NCI-H510A treated with DMSO at 0.1 percent for 48 hours (cell line): ENCODE results near the gene GALR1.
A peak's percentile ranks its signal among the peaks of the same experiment; 100 is the strongest.
"Not testable (repeated sequence)": the region's sequence is repeated elsewhere in the genome, so short reads cannot be mapped to it uniquely, and the experiment has no call there.

Source experiments
- DNase-seq: peaks from one replicate; lab custom pipeline; 2025; lab: John Stamatoyannopoulos, UW

GALR1 gene, protein sequence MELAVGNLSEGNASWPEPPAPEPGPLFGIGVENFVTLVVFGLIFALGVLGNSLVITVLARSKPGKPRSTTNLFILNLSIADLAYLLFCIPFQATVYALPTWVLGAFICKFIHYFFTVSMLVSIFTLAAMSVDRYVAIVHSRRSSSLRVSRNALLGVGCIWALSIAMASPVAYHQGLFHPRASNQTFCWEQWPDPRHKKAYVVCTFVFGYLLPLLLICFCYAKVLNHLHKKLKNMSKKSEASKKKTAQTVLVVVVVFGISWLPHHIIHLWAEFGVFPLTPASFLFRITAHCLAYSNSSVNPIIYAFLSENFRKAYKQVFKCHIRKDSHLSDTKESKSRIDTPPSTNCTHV

DNA sequence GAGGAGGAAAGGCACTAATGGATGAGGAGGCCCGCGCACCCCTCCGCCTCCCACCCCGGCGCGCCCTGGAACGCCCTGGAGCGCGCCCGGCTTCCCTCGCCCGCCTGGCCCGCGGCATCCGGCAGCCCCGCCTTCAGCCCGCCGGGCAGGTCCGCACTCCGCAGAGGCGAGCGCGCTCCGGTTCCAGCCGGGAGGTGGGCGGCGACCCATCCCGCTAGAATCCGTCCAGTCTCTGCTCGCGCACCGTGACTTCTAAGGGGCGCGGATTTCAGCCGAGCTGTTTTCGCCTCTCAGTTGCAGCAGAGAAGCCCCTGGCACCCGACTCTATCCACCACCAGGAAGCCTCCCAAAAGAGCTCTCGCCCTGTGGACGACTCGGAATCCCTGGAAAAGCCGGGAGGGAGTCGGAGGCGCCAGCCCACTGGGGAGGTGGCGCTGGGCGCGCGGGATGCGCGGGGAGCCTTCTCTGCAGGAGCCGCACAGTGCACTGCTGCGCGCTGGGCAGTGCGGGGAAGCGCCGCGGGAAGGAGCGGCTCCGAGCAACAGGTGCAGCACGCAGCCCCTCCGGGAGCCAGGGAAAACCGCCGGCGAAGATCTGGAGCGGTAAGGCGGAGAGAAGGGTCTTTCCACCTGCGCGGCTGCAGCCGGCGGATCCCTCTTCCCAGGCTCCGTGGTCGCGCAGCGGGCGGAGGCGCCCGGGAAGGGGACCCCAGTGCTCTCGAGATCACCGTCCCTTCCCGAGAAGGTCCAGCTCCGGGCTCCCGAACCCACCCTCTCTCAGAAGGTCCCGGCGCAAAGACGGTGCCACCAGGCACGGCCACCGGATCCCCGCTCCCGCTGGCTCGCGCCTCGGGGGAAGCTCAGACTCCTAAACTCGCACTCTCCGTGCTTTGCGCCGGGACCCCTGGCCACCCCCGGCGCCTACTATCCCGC, at the start of gene GALR1:
Gene GALR1 (plus strand): TSS at position 280 of the 932 bp plus-strand sequence. CDS start 701 bp downstream, outside the sequence.
- DNase-seq = peak; percentile 51

DNA sequence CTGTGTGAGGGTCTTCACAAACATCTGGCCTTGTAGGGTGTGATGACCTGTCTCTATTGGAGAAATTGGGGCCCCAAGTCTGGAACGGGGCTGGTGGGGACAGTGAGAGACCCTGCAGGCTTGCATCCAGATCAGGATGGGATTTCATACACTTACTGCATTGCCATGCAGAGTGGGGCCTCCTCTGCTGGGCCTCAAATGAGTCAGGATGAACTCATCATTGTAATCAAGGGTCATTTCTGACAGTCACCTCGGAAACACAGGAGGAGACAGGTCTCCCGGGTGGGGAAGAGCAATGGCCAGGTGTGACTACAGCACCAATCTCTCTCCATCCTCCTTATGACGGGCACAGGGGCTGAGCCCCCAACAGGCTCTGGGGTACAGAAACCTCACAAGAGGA, 48.1 kb upstream of the GALR1 start:
- no peak for DNase-seq

DNA sequence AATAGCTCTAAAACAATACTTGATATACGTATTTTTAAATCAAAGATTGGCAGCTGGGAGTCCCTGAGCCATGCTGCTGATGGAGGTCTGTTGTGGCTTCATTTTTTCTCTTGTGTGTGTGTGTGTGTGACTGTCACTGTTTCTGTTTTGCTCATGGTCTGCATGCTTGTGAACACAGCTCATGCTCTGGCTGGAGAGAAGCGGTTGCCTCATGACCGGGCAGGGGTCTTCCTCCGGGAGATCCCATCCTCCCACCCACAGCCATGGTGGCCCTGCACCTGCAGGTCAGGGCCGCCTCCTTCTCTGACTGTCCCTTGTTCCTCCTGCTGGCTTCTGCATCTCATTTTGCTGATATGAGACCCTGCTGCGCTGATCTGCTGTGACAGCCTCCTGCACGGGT, 47.3 kb upstream of the GALR1 start:
- DNase-seq = no peak

- DNase-seq = no peak
Measured at GRCh38 chr18:77203071-77203470, 46.6 kb upstream of the GALR1 start.

- no peak for DNase-seq
Measured at GRCh38 chr18:77203851-77204250, 45.8 kb upstream of the GALR1 start.

GRCh38 chr18:77205769-77206168, 43.9 kb upstream of the GALR1 start:
- DNase-seq = no peak

DNA sequence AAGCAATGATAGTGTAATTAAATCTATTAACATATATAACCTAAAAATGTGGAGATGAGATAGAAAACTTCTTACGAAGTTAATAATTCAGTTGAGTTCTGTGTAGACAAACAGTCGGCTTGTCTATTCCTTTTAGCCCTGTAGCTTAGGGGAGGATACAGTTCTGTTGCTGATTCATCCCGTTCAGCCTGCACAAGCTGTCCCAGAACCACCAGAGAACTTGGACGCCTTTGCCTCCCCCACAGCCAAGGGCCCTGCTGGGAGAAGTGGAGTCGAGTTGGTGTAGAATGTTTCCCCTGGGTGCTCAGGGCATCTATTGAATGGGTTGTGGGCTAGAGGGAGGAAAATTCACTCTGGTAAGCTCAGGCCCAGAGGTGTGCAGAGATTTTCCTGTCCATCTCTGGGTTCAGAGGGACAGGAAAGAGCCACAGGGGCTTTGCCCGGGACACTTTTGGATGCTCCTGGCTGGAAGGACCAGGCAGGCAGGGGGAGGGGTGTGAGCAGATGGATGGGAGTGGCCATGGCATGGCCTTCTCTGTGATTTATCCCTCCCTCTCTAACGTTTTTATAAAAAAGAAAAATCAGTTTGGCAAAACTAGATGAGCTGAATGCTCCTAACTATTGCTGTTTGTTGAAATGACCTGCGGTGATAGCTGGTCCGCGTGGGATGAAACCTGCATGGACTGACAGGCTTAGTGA, 42.8 kb upstream of the GALR1 start:
- no peak for DNase-seq

- peak; percentile 55 for DNase-seq
Measured at GRCh38 chr18:77207540-77207939, 42.1 kb upstream of the GALR1 start.

DNA sequence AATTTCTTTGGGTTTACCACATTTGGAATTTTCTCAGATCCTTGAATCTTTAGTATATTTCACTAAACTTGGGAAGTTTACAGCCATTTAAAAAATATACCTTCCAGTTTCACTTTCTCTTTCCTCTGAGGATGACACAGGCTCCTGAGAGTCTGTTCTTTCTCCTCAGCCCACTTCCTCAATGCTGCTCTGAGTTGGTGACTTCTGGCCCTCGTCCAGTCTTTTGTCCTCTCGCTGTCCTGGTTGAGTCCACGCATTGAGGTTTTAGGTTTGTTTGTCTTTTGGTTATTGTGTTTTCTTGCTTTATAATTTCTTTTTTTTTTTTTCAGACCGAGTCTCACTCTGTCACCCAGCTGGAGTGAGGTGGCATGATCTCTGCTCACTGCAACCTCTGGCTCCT, 40.7 kb upstream of the GALR1 start:
- DNase-seq = no peak

DNA sequence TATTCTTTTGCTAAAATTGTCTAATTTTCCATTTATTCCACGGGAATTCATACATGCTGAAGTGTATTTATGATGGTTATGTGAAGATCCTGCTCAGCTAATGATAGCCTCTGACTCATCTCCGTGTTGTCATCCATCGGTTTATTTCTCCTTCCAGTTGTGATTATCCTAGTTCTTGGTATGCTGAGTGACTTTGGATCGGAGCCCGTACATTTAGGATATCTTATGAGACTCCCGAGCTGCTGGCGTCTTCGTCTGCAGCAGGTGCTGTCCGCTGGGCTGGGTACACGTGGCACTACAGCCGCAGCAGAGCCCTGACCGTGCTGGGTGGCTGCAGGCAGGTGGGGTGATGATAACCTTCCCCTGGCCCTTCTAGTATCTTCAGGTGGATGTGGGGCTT, 40.1 kb upstream of the GALR1 start:
- no peak for DNase-seq

- DNase-seq = no peak
Measured at GRCh38 chr18:77210249-77210648, 39.4 kb upstream of the GALR1 start.

GRCh38 chr18:77218642-77219041, 31.0 kb upstream of the GALR1 start:
- no peak for DNase-seq

GRCh38 chr18:77220726-77221125, 28.9 kb upstream of the GALR1 start:
- peak; percentile 47 for DNase-seq

- no peak for DNase-seq
Measured at GRCh38 chr18:77222464-77222863, 27.2 kb upstream of the GALR1 start.

DNA sequence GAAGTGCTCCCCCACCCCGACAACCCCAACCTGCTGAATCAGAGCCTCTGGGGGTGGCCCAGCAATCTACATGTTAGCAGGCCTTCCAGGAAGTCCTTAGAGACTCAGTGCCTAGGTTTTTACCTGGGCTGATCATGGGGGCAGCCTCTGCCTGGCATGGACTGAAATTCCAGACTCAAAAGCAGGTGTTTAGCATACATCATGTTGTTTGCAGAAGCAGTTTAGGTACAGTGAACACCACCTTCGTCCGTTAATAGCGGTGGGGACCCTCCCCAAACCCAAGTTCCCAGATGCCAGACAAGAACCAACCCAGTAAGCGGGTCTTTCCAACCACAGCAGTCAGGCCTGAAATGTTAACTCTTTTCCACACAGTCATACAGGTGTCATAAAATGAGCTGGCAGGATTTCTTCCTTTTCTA, 26.4 kb upstream of the GALR1 start:
- no peak for DNase-seq

GRCh38 chr18:77223653-77224052, 26.0 kb upstream of the GALR1 start:
- no peak for DNase-seq

DNA sequence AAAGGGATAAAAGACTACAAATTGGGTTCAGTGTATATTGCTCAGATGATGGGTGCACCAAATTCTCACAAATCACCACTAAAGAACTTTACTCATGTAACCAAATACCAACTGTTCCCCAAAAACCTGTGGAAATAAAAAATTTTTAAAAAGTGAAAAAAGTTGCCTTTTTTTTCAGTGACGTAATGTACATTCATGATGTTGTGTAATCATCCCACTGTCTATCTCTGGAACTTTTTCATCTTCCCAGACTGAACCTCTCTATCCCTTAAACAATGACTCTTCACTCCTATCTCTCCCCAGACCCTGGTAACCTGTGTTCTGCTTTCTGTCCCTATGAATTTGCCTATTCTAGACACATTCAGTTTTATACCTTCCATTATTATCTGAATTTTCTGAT, 19.0 kb upstream of the GALR1 start:
- no peak for DNase-seq

GRCh38 chr18:77234504-77235365, 14.9 kb upstream of the GALR1 start:
- no peak for DNase-seq

GRCh38 chr18:77239285-77239684, 10.4 kb upstream of the GALR1 start:
- not testable (repeated sequence) for DNase-seq

DNA sequence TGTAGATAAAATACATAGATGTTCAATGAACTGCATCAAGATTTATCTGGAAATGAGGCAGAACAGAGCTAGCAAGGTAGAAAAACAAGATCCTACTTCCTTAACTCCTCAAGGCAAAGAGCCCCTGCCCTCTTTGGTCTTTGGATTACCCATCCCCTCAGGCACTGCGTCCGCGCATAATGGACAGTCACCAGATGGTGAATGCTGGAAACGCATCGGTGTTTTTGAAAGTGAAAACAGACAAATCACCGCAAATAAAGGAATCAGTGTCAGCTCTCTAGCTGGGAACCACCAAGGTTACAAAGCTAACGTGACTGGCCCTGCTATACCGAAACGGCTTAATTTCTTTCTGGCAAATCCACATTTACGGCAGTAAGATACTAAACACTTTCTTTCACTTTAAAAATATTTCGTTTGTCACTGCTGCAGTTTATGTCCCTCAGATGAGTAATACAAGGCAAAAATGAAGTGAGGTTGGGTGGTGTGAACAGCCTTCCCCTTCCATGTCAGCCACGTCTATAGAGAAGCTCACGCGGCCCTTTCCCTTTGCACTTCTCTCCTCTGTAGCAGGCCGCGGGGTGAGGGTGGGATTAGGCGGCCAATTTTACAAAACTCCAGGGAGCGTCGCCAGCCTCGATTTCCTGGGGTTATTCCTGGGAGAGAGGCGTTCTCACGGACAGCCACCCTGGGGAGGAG, 627 bp upstream of the GALR1 start:
- DNase-seq = no peak

GRCh38 chr18:77250501-77250925, 865 bp downstream of the GALR1 start:
- DNase-seq = peak; percentile 11
